MCF 10A (cell line): ENCODE measurements around the gene TCF7. TPM values are rescaled to one million over a fixed set of nuclear protein-coding genes. Genes with fewer than 3 reads are reported as not detected.

ENCODE experiments used
- BruUV-seq: library from RNA; stranded (reverse); fragments of 400-500 nt; replicated peaks from 2 replicates; lab custom pipeline; 2021; lab: Mats Ljungman, UMichigan
- CTCF ChIA-PET: fragments of 300-600 bp; sonication (Branson Sonifier 250); formaldehyde crosslinking; extraction: SDS; loops from one replicate; lab custom pipeline; 2021; ENCODE audit warnings: antibody characterized with exemption, inconsistent platforms; lab: Yijun Ruan, JAX
- POLR2A ChIA-PET: fragments of 300-600, 350-650 bp; sonication (Branson Sonifier 250); formaldehyde crosslinking; extraction: SDS; loops from one replicate; lab custom pipeline; 2020; ENCODE audit warnings: antibody characterized with exemption, inconsistent platforms; lab: Yijun Ruan, JAX
- DNase-seq: peaks from one replicate; pipeline ENCODE4 v3.0.0-alpha.2; 2018; ENCODE audit not compliant: unreplicated experiment
- H3K27ac Mint-ChIP-seq: one replicate; pipeline ENCODE4 v1.8.0; 2022; ENCODE audit warnings: mild to moderate bottlenecking, low read depth, mixed read lengths; ENCODE audit not compliant: unreplicated experiment
- H3K27me3 Mint-ChIP-seq: one replicate; pipeline ENCODE4 v1.8.0; 2022; ENCODE audit warnings: mixed read lengths; ENCODE audit not compliant: insufficient read depth, unreplicated experiment
- H3K36me3 Mint-ChIP-seq: one replicate; pipeline ENCODE4 v1.8.0; 2022; ENCODE audit warnings: mild to moderate bottlenecking, moderate library complexity, mixed read lengths; ENCODE audit not compliant: insufficient read depth, unreplicated experiment
- H3K4me1 Mint-ChIP-seq: one replicate; pipeline ENCODE4 v1.8.0; 2022; ENCODE audit warnings: mixed read lengths; ENCODE audit not compliant: insufficient read depth, unreplicated experiment
- H3K4me3 Mint-ChIP-seq: one replicate; pipeline ENCODE4 v1.8.0; 2022; ENCODE audit warnings: mild to moderate bottlenecking, moderate library complexity, mixed read lengths; ENCODE audit not compliant: unreplicated experiment
- H3K9me3 Mint-ChIP-seq: one replicate; pipeline ENCODE4 v1.8.0; 2022; ENCODE audit warnings: mixed read lengths; ENCODE audit not compliant: unreplicated experiment
- CTCF ChIP-seq: fragments of 200-600 bp; IDR thresholded peaks from one replicate; pipeline ENCODE4 v1.8.0; 2022; ENCODE audit warnings: antibody characterized with exemption, mild to moderate bottlenecking; ENCODE audit not compliant: unreplicated experiment
- intact Hi-C: fragments of 100-400 bp; cut with micrococcal nuclease; formaldehyde crosslinking; loops from 2 replicates; pipeline ENCODE4 v1.14.1; 2022
- total RNA-seq: library from RNA; stranded (reverse); gene quantifications from 2 replicates; pipeline ENCODE4 v1.2.3, GENCODE V29; 2022

The TCF7 gene
- total RNA-seq, 1 experiment from 2014 or later: 0.42 TPM

DNA sequence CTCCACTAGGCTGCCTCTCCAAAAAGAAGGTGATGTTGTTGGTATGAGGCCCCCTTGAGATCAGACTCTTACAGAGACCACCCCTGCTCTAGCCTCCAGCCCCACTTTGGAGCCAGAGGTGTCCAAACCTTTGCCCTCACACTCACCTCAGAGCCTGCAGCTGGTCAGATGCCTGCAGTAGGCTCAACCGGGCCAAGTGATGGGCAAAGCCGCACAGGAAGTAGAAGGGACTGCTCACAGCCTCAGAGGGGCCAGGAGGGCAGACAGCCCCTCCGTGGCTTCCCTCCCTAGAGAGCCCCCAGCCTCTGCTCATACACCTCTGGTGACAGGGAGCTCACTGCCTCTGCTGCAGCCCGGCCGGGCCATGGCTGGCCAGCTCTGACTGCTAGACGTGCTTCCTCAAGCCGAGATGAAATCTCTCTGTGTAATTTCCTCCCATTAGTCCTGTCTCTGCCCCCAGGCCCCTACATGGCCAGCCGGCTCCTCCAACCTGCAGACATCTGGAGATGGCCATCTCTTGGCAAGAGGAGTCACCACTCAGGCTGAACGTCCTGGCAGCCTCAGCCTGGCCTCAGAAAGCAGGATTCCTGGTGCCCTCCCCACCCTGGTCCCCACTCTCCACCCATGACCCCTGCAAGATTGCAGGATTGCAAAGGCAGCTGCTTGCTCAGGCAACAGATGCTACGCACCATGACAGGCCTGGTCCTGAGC, 7.3 kb upstream of the TCF7 start:
- CTCF ChIA-PET: interaction anchor here (0.7 to 1.3 kb wide), 3 partner anchors 11 to 33 kb away, joined by 3 to 4 read pairs (median 3); no protein-coding TSS in a partner anchor
- BruUV-seq: no TSS peak
- H3K4me1 Mint-ChIP-seq: peaks cover 15% of the 10 kb centered on the region
- no peaks in the 10 kb centered on the region for H3K9me3 Mint-ChIP-seq
- TF ChIP-seq CTCF: no peak
- no peaks in the 10 kb centered on the region for H3K36me3 Mint-ChIP-seq
- DNase-seq: no peak
- no peak overlapping the region for H3K27ac Mint-ChIP-seq
- intact Hi-C loops: no loop called here
- no peak overlapping the region for H3K4me3 Mint-ChIP-seq
- POLR2A ChIA-PET: interaction anchor here (1.4 kb wide), 1 partner anchor 14 kb away, joined by 4 read pairs; no protein-coding TSS in a partner anchor
- no peaks in the 10 kb centered on the region for H3K27me3 Mint-ChIP-seq

- Mint-ChIP-seq H3K27ac (no peak overlapping the region), H3K9me3 (no peaks in the 10 kb centered on the region), H3K27me3 (no peaks in the 10 kb centered on the region), H3K4me1 (peaks cover 17% of the 10 kb centered on the region), H3K4me3 (no peak overlapping the region), H3K36me3 (no peaks in the 10 kb centered on the region)
- ChIA-PET POLR2A (interaction anchor here (1.4 kb wide), 1 partner anchor 15 kb away, joined by 4 read pairs; no protein-coding TSS in a partner anchor), CTCF (interaction anchor here (0.7 to 1.3 kb wide), 3 partner anchors 10 to 34 kb away, joined by 3 to 4 read pairs (median 3); no protein-coding TSS in a partner anchor)
- no TSS peak for BruUV-seq
- no peak for DNase-seq
- no peak for TF ChIP-seq CTCF
- intact Hi-C loops: no loop called here
Measured at GRCh38 chr5:134107779-134108178, 6.7 kb upstream of the TCF7 start.

- Mint-ChIP-seq H3K4me3 (no peak overlapping the region), H3K9me3 (no peaks in the 10 kb centered on the region), H3K4me1 (peaks cover 17% of the 10 kb centered on the region), H3K27ac (peak overlapping the region; percentile 24), H3K27me3 (no peaks in the 10 kb centered on the region), H3K36me3 (no peaks in the 10 kb centered on the region)
- CTCF ChIA-PET: interaction anchor here (0.6 to 4.8 kb wide), 5 partner anchors 9 to 179 kb away, joined by 3 to 87 read pairs (median 4); no protein-coding TSS in a partner anchor
- POLR2A ChIA-PET: interaction anchor here (0.5 to 2.5 kb wide), 10 partner anchors 10 to 155 kb away, joined by 3 to 8 read pairs (median 5); partner anchors contain the start of gene SKP1
- no peak for TF ChIP-seq CTCF
- peak; percentile 72 for DNase-seq
- intact Hi-C loops: no loop called here
- BruUV-seq: no TSS peak
Measured at GRCh38 chr5:134110382-134110781, 4.1 kb upstream of the TCF7 start.
